ENCODE results near the gene PLCG1.

- TF ChIP-seq CTCF (IDR thresholded peaks at IDR 0.05) (no peak), POLR2A (IDR thresholded peaks at IDR 0.05) (no peak)
These were observed 38.5 kb downstream of the PLCG1 start for GRCh38 chr20:41175727-41176330.
